Activated CD4-positive, alpha-beta T cell treated with anti-CD3 and anti-CD28 coated beads for 1 hour (primary cell): ENCODE measurements around the gene FURIN.
"Not testable (repeated sequence)": the region's sequence is repeated elsewhere in the genome, so short reads cannot be mapped to it uniquely, and the experiment has no call there.

Experiments used
- DNase-seq: peaks from one replicate; pipeline ENCODE4 v3.0.0-alpha.2; 2020

The FURIN gene

GRCh38 chr15:90903733-90904536 lies 35.5 kb downstream of the FURIN start:
- no peak for DNase-seq

DNA sequence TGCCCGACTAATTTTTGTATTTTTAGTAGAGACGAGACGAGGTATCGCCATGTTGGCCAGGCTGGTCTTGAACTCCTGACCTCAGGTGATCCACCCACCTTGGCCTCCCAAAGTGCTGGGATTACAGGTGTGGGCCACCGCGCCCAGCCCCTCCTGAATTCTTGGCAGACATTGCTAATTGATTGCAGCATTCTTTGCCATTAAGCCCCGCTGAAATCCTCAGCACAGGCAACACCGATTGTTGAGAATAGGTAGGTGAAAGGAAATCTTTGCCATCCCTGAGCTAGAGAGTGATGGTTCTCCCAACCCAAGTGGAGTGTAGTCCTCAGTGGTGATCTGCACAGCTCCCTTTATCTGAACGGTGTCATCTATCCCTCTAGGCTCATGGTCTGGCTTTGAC lies 36.4 kb downstream of the FURIN start:
- no peak for DNase-seq

GRCh38 chr15:90905306-90906180 lies 37.2 kb downstream of the FURIN start:
- no peak for DNase-seq

GRCh38 chr15:90906181-90906849 lies 37.9 kb downstream of the FURIN start:
- DNase-seq, result no peak

DNA sequence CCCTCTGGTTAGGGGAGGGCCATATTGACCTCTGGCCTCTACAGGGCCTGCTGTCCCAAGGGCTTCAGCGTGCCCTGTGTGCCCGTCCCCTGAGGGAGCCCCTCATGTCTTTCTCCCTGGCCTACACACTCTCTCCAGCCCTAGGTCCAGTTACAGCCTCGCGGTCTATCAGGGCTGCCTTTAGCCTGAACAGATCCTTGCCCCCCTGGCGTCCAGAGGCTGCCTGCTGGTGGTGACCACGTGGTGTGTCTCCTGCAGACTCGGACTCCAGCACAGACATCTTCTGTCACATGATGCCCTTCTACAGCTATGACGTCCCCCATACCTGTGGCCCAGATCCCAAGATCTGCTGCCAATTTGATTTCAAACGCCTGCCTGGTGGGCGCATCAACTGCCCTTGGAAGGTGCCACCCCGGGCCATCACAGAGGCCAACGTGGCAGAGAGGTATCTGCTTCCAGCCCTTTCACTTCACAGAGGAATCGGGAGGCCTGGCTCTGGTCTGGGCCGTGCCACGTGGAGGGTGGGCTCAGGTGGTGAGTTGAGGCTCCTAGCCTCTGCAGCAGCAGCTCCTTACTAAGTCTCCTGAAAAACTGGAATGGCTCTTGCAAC lies 38.8 kb downstream of the FURIN start:
- no peak for DNase-seq

DNA sequence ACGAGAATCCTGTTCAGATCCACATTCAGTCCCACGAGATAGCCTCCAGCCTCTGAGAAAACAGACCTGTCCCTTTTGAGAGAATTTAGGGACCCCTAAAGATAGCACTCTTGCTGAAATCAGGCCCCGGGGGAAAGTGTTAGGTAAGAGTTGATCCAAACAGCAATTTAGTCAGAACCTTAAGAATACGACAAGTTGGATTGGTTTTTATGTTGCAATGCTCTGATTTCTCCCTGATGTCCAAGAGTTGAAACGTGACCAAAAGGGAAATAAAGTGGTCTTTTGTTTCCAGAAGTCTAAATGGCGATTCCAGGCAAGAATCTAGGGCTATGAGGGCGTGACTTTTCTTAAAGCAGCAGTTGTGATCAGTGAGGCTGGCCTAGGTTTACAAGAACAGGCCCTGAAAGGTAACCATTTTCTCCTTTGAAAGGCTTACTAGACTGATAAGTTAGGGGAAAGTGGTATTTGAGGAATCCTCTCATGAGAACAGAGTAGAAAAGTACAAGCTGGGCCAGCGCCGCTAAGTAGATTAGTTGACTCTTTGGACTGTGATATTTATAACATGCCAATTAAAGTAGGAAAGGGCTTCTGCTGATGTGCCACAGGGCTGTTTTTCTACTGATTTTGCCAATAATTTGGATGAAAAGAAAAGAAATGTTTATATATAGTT lies 39.6 kb downstream of the FURIN start:
- DNase-seq, result no peak

GRCh38 chr15:90909449-90909848 lies 41.1 kb downstream of the FURIN start:
- DNase-seq, result not testable (repeated sequence)

- no peak for DNase-seq
Measured at GRCh38 chr15:90909976-90910375, 41.6 kb downstream of the FURIN start.

DNA sequence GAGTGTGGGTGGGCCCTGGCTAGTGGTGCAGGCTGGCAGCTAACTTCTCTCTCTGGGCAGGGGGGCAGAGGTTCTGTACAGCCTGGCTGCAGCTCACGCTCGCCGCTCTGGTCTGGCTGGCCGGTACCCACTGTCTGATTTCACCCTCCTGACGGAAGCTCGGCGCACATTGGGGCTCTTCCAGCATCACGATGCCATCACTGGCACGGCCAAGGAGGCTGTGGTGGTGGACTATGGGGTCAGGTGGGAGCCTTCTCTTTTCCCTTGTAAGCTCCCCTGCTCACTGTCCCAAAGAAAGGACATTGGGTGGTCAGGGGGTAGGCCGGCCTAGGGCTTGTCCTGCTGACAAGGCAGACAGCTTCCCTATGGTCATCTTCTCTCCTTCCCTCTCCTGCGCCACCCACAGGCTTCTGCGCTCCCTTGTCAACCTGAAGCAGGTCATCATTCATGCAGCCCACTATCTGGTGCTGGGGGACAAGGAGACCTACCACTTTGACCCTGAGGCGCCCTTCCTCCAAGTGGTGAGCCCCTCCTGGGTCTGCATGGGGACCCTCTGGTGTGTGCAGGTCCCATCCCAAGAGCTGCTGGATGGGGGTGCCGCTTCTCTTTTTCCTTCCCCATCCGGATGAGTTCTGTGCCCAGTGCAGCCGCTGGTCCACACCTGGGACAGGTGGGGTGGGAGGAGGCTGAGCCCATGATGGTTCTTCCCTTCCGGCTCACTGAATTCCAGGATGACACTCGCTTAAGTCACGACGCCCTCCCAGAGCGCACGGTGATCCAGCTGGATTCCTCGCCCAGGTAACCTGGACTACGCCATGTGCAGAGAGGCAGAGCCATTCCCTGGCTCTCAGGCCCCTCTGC lies 42.3 kb downstream of the FURIN start:
- DNase-seq, result no peak

DNA sequence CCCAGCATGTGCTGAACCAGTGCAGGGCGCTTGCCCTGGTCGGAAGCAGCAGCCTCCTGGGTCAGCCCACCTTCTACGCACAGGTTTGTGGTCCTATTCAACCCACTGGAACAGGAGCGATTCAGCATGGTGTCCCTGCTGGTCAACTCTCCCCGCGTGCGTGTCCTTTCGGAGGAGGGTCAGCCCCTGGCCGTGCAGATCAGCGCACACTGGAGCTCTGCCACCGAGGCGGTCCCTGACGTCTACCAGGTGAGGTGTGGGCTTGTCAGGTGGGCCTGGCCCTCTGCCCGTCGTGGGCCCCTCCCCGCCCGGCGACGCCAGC lies 42.9 kb downstream of the FURIN start:
- DNase-seq, result no peak

DNA sequence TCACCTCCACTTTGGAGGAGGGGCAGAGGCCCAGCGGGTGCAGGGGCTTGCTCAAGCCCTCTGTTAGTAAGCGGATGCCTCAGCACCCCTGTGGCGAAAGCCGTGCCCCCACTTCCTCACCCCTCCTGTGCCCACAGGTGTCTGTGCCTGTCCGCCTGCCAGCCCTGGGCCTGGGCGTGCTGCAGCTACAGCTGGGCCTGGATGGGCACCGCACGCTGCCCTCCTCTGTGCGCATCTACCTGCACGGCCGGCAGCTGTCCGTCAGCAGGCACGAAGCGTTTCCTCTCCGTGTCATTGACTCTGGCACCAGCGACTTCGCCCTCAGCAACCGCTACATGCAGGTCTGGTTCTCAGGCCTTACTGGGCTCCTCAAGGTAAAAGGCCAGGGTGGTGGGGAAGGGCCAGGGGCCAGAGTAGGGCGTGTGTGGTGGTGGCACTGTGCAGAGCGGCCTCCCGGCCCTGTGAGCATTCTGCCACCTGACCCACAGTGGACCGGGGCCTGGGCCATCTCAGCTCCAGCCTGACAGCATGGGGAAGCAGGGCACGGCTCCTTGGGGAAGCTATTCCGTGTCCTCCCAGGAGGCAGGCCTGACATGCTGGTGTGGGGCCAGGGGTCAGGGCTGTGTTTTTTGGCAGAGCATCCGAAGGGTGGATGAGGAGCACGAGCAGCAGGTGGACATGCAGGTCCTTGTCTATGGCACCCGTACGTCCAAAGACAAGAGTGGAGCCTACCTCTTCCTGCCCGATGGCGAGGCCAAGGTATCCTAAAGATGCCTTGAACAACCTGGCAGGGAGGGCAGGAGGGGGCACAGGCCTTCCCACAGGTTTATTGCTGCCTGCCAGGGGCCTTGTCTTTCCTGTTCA lies 43.8 kb downstream of the FURIN start:
- DNase-seq, result no peak

DNA sequence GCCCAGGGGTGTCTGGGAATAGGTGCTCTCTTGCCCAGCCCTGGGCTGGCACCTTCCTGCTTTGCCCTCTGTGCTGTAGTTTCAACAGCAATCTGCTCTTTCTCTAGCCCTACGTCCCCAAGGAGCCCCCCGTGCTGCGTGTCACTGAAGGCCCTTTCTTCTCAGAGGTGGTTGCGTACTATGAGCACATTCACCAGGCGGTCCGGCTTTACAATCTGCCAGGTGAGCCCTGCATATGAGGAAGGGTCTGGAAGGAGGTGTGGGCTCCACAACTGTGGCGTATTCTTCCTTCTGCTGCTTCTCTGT lies 44.3 kb downstream of the FURIN start:
- DNase-seq, result no peak

DNA sequence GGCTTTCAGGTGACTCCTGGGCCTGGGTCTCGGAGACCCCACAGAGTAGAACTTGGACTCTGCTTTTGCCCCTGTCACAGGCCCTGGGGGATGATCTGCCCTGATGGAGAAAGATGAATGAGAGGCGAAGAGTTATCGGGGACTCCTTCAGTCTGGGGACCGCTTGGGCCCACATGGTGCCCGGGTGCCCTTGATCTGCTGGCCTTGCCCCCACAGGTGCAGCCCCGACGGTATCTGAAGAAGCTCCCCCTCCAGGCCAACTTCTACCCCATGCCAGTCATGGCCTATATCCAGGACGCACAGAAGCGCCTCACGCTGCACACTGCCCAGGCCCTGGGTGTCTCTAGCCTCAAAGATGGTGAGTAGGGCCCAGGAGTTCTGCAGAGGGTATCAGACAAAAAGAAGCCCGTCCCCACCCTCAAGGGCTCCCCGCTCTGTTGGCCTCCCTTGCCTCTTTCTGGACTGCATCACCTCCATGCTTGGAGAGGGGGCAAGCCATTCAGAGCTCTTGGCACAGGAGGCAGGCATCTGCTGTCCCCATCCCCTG lies 45.1 kb downstream of the FURIN start:
- DNase-seq, result no peak

GRCh38 chr15:90914305-90915080 lies 46.1 kb downstream of the FURIN start:
- DNase-seq, result no peak

GRCh38 chr15:90915216-90915807 lies 46.9 kb downstream of the FURIN start:
- DNase-seq, result no peak

- DNase-seq, result no peak
Measured at GRCh38 chr15:90915808-90916440, 47.5 kb downstream of the FURIN start.

GRCh38 chr15:90916461-90916860 lies 48.1 kb downstream of the FURIN start:
- no peak for DNase-seq

DNA sequence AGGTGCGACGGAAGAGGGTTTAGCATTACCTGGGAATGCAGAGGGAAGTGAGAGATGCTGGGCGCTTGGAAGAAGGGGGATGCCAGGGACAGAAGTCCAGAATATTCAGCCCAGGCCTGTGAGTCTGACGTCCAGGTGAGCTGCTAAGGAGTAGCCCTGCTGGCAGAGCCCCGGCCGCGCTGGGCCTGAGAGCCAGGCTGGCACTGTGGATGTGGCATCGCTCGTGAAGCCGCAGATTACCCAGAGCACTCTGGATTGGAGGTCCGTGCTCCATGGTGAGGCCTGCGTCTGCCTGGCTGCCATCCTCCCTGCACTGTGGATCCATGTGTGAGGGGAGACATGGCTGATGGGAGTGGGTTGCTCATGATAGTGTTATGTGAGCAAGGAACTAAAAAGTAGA lies 49.2 kb downstream of the FURIN start:
- no peak for DNase-seq
